DMS153 treated with DMSO at 0.1 percent for 48 hours (cell line): ENCODE measurements around the gene EPHB1.
A peak's percentile ranks its signal among the peaks of the same experiment; 100 is the strongest.

Experiments
- DNase-seq: peaks from one replicate; lab custom pipeline; 2025; ENCODE audit not compliant: unreplicated experiment; lab: John Stamatoyannopoulos, UW

EPHB1 gene

DNA sequence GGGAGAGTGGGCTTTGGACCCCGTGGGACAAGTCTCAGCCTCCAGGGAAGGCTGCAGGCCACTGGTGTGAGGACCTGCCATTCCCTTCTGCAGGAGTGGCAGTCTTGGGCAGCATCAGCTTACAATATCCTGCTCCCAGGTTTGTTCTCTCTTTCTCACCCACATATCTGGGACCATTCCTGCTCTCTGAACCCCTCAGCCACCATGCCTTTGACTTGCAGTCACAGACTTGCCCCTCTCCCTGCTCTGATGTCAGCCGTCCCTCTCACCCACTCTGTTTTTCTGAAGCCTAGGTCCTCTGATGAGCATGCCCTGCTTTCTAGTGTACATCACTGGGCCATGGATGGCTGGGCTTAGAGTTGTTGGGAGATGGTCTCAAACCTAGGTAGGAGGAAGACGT is 282.1 kb downstream of the EPHB1 start:
- no peak for DNase-seq

DNA sequence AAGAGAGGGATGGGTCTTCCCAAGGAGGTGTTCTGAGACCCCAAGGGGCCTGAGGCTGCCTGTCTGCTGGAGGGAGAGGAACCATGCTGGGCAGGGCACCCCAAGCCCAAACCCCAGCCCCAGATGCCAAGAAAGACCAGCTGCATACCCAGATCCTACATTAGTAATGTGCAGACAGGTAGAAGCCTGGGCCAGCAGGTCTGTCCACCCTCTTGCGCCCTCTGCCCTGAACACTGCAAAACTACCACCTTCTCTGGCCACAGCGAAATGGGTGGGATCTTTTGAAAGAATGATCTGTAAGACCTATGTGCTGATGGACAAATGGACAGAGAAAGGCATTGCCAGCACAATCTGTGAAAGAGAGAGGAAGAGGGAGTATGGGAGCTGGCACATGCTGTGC is 283.2 kb downstream of the EPHB1 start:
- no peak for DNase-seq

DNA sequence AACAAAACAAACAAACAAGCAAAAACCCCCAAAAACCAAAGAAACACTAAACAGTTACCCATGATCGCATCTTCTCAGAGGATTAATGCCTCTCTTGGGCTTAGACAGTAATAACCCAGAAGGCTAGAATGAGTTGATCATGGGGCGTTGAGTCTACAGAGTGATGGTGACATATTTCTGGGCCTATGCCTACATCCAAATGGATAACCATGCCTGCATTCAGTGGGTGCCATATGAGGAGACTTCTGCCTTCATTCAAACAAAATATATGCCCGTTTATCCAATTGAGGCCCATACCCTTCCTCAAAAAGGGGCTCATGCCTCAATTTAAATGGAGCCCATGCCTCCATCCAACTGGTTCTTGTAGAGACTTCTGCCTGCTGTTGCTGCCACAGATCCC is 284.0 kb downstream of the EPHB1 start:
- no peak for DNase-seq

DNA sequence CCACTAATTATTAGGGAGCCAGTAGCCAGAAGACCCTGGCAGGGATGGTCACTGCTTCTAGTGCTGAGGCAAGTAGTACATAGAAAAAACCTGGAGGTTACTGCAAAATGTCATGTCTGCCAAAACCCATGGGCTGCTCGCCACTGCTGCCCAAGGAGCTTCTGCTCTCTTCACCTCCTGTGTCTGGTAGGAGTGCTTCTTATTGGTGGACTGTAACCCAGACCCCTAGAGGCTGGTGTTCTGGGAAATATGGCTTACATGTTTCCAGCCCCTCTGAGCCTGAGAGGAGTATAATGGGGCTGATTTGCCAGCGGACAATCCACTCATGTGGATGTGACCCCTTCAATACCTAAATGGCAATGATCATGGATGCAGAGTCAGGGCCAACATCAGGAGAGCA is 286.4 kb downstream of the EPHB1 start:
- DNase-seq: no peak

DNA sequence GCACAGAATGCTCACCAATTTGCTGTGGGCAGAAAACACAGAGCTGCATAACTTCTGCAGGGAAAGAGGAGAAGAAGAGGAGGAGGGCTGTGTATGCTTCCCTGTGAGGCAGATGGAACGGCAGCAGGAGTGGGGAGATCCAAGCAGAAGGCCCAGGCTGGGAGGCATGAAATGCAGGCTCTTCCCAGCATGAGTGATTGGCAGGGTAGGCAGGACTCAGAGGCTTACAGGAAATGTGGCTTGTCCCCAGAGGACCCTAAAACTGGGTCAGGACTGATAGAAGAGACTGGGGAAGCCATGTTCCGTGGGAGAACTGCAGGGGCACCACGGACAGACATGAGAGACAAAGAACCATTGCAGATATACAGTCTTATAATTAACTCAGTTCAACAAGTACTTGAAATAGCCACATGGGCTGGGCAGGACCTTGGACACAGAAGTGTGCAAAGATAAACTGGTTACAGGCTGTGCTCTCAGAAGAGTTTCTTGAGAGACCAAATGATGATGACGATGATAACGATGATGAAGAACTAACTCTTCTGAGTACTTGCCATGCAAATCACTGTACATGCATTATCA is 286.9 kb downstream of the EPHB1 start:
- no peak for DNase-seq

DNA sequence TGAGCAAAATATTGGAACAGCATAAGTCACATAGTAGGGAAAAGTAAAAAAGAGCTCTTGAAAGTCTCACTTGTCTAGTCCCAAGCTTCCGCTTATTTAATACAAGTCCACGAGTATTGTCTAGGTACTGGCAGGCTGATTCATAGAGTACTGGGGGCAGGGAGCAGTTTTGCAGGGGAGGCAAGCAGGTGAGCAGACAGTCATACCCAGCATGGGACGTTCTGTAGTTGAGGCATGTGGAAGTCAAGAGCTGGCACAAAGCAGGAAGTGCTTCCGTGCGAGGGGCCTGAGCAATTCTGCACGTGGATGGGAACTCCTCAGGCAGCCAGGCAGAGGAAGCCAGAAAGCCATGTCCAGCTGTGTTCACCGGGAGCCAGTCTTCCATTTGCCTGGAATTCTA is 287.6 kb downstream of the EPHB1 start:
- DNase-seq: no peak

DNA sequence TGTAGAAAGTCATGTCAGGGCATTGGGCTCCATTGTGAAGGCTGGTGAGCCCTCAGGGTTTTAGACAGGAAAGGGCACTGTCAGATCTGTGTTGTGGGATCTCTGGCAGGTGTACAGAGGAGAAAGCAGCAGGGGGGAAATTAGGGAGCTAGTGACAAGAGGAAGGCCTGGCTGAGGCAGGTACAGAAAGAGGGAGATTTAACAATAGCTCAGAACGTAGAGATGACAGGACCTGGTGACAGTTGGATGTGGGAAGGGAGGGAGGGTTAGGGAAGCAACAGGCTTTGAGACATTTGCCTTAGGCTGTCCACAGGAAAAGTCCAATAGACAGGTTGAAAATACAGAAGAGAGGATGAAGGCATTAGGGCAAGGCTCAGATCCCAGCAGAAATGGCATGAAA is 288.1 kb downstream of the EPHB1 start:
- DNase-seq: peak; percentile 15

DNA sequence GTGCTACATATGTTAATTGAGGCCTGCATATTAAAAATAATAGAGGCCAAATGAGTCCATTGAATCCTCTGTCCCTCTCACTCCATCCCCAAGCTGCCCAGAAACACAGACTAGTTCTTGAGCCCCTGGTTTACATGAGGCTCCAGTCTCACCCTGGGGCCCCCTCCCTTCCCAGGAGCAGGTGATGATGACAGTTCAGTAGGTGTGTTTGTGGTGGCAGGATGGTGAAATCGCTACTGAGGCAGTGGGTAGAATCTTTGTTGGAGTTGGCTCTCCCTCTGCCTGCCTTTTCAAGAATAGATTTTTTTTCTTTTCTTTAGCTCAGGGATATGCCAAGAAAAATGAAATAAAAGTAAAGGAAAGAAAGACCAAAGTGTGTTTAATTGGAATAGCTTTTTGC is 288.7 kb downstream of the EPHB1 start:
- DNase-seq: peak; percentile 6

DNA sequence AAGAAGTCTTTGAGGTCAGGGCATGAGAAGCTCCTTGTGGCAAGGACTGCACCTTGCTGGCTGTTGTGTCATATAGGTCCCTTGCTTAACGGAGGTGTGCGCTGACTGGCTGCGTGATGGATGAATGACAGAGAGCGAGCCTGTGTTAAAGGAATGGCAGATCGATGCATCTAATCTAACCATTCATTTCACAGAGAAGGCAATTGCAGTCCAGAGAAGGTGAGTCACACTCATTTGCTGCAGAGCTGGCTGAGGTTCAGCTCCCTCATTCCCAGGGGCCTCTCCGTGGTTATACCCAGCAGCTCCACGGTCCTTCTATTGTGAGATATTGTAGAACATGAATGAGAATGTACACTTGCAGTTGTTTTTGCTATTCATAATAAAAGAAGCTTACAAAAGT is 289.3 kb downstream of the EPHB1 start:
- peak; percentile 30 for DNase-seq

DNA sequence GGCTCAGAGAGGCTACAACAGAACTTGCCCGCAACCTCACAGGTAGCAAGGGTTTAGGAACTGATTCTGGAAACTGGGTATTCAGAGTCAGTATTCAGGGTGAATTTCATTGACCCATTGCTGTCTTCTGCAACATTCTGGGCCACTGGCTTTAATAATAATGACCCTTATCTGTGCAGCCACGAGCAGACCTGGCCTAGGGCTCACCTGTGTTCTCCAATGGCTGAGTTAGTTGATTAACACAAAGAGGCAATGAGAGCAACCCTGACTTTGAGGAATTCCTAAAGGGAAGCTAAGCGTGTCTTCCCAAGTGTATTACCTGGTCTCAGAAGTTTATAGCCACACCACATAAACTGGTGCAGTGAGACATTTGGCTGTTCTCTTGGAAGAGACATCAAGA is 289.9 kb downstream of the EPHB1 start:
- DNase-seq: no peak

DNA sequence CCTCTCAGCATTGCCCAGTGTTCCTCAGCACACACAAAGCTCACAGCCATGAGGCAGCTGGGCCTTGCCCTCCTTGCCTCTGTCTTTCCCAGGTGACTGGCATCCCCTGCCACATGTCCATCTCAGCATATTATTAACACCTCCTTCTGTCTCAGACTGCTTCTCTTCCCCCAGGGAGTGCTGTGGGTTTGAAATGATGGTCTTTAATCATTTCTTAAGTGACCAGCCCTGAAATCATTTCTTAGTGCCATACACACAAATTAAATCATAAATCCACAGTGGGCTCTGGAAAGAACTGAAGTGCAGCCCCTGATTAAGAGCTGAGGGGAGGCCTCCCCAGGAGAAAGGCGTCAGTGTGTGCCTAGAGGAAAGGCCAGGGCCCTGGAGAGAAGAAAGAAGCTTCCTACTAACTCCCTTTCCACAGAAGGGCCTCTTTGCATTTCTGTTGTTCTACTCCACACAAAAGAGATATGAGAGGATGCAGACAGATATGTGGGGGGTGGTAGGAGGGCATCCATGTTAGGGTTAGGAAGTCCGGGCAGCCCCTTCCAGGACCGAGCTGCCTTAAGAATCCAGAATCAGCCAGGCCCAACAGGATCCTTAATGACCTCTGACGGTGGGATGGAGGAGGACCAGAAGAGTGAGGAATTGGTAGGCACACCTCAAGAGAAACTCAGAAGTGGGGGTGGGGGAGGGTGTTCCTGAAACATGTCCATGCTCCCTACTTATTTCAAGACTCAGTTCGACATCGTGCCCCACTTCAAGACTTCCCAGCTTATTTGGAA is 290.8 kb downstream of the EPHB1 start:
- no peak for DNase-seq

DNA sequence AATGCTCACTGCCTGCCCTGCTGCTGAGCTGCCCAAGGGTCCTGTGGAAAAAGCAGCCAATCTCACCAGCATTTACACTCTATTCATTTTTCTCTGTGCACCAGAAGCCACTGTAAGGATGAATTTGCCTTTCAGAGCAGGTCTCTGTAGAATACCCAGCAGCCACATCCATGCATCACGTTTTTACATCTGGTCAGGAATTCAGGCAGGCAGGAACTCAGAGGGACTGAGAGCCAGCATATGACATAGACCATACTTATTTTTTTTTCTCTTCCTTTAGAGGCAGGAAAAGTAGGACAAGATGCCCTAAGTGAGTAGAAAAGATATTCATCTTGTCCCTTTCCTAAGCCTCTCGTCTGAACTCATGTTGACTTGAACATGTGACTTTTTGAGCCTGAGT is 292.7 kb downstream of the EPHB1 start:
- no peak for DNase-seq

DNA sequence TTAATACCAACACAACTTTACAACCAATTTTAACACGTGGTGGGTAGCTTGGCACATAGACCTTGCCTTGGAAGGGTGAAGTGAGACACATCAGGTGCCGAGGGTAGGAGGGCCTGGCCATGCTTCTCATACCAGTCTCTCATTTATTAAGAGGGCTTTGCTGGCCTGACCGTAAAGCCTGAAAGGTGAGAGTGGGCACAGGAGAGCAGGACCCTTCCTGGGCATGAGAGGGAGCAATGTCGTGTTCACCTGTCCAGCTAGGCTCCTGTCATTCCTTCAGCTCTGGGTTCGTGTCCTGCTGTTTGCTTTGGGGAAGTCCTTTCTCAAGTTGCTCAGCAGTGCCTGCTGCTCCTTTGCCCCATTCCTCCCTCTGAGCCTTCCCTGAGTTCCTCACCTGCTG is 294.4 kb downstream of the EPHB1 start:
- DNase-seq: no peak

DNA sequence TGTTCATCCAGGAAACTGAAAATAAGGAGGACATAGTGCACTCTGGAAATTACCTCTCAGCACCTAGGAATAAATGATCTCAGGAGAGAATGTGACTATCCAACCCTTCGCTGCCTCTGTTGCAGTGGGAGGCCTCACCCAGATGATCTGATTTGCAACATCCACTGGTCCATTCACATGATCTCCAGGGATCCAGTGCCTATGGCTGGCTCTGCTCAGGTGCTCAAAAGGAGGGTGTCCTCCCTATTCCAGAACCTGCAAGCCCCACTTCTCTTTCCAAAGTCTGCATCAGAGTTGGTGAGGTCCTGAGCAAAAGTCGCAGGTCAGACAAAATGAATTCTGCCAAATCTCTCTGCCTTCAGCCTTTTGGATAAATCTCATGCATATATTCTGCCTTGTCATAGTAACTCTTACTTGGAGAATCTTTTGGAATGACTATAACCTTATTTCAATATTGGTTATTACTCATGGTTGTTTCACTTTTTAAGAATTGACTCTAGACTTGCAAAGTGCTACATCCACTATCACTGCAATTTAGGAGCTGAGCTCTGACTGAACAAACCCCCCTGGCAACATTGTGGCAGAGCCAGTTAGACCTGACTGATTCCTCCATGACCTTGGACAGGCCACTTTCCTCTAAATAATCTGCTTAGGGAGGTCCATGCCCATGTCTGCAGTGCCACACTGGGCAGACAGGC is 295.1 kb downstream of the EPHB1 start:
- no peak for DNase-seq

DNA sequence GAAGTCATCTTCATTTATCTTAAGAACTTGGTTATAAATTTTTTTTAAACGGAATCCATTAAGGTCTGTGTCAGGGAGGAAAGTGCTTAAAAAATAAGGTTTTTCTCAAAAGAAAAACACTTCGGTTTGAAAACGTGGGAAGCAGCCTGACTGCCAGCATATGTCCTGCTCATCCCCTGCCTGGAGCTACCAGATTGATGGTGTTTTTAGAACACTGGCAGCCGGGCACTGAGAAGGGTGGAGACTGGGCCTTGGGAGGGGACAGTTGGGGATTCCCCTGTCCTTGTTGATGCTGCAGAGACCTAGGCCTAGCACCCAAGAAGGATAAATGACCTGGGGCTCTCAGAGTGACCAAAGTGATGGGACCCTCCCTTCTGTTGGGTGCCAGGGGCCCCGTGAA is 296.9 kb downstream of the EPHB1 start:
- DNase-seq: no peak

DNA sequence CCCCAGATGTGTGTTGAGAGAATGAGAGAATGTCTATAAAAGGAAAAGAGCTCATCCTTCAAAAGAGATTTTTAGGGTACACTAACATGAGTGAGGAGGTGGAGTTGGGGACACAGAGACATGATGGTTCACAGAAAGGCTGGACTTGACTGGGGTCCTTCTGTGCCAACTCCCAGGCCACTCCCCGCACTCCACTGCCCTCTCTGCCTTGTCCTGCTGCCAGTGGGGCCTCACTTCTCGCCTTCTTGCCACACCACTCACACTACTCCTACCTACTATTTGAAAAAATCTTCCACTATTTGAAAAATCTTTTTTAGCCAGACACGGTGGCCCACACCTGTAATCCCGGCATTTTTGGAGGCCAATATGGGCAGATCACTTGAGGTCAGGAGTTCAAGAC is 298.1 kb downstream of the EPHB1 start:
- no peak for DNase-seq

DNA sequence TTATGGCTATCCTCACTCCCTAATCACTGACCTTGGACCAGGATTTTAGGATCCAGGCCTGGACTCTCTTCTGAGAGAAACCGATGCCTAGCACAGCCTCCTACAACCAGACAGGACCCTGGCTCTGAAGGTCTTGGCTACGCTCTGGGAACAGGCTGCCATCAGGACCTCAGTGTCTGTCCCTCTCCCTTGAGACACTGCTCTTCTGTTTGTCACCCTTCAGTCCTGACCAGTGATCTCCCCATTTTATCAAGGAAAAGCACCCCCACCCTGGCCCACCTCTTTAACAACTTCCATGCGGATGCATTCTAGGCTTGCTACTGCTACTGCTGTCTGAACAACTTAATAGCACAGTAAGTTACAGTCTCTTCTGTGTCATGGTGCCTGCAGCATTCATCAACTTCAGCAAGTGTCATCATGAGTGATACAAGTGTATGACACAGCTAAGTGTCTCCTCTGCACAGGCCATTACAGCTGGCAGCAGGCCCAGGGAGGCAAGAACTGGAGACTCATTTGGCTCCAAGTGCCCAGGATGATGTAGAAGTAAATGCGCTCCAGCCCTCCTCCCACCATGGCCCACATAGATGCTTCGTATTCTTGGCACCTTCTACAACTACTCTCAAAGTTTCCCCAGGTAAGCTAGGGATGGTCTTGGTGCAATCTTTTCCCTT is 302.4 kb downstream of the EPHB1 start:
- no peak for DNase-seq

DNA sequence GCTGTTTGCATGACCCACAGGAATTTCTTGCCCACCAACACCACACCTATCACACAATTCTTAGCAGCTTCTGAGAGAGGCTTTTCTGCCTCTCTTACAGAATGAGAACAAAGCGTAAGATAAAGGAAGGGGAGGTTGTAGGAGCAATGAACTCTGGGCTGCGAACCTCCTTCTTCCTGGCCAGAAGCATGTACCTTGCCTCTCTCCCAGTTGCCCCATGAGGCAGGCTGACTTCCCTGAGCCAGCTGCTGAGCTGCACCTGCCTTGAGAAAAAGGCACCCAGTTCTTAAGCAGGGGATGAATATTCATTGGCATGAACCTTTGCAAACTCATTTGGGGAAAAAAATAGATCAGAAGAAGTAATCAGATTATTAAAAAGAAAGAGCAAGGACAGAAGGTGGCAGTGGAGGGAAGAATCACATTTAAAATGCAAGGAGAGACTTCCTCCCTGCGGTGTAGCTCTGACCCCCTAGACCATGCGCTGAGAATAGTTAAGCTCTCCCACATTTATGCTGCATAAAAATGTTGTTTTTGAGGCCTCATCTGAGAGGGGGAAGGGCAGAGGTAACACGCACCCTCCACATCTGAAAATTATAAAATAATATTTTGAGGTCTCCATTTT is 304.8 kb downstream of the EPHB1 start:
- DNase-seq: no peak

DNA sequence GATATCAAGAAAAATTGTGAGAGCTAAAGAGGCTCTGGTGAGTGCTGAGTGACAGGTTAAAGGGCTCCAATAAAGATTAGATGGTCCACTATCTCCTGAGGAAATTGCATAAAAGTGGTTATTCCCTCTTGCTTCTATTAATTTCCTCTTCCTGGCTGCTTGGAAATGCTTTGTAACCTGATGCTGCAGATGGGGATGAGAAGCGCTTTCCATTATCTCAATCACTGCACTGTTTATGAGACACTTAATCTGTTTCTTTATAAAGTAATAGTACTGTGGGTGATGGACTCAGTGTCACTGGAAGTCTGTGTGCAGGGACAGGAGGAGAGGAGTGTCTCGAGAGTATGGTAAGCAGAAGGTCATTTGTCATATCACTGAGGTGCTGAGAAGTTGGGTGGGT is 305.3 kb downstream of the EPHB1 start:
- DNase-seq: peak; percentile 66

DNA sequence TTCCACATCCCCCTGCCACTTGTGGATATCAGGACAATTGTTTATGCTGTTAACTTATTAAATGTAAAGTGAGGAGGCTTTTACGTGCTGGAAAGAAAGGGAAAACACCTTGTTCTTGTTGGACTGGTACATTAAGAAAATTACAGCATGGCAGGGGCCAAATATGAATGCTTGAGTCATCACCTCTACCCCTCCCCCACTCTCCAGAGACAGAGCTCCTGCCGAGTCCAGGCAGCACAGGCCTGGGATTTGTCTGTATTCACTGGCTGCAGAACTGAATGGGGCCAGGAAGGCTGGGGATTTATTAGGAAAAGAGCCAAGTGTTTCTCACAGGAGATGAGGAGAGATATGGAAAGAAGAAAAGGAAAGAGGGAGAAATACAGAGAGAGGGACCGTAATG is 308.9 kb downstream of the EPHB1 start:
- no peak for DNase-seq

DNA sequence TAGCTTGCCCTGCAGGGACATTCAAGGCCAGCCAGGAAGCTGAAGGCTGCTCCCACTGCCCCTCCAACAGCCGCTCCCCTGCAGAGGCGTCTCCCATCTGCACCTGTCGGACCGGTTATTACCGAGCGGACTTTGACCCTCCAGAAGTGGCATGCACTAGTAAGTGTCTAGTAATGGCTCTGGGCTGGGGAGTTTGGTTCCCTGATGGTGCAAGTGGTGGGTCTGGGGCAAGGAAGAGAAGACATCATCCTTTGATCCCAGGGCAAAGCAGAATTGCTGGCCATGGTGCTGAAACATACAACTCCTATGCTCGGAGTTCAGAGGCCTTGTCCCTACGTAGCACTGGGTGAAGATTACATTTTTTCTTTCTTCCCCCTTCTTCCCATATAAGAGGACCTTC is 311.4 kb downstream of the EPHB1 start:
- no peak for DNase-seq
